Measurements from ENCODE around the gene SLC6A18.

DNA sequence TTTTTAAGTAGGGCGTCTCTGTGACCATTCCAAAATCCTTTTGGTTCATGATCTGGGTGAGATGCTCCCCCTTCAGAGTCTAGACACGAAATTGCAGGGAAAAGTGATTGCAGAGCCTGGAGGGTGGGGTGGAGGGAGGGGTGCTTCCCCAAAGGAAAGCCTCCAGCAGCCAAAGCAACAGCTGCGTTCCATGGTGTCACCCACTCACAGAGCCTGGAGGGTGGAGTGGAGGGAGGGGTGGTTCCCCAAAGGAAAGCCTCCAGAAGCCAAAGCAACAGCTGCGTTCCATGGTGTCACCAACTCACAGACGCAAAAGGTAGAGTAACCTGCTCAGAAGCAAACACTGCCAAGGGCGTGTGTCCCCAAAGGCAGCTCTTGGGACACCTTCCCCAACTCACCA lies 22.6 kb downstream of the SLC6A18 start:
- TF ChIP-seq, protein P1, sequence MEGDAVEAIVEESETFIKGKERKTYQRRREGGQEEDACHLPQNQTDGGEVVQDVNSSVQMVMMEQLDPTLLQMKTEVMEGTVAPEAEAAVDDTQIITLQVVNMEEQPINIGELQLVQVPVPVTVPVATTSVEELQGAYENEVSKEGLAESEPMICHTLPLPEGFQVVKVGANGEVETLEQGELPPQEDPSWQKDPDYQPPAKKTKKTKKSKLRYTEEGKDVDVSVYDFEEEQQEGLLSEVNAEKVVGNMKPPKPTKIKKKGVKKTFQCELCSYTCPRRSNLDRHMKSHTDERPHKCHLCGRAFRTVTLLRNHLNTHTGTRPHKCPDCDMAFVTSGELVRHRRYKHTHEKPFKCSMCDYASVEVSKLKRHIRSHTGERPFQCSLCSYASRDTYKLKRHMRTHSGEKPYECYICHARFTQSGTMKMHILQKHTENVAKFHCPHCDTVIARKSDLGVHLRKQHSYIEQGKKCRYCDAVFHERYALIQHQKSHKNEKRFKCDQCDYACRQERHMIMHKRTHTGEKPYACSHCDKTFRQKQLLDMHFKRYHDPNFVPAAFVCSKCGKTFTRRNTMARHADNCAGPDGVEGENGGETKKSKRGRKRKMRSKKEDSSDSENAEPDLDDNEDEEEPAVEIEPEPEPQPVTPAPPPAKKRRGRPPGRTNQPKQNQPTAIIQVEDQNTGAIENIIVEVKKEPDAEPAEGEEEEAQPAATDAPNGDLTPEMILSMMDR (IDR thresholded peaks at IDR 0.05; ENCODE audit: low read depth, low read length, poor library complexity, severe bottlenecking) = no peak
- TF ChIP-seq EZH2phosphoT487 (IDR thresholded peaks at IDR 0.05; ENCODE audit: borderline replicate concordance, low read length) = no peak
